SU-DHL-6 (cell line): ENCODE data around the gene CNTN2.

Source experiments
- H2AFZ ChIP-seq: fragments of 200-600 bp; sonication (generic); 2 replicates; pipeline ENCODE4 v1.6.1; 2014; ENCODE audit warnings: low read depth, mild to moderate bottlenecking, moderate library complexity, mixed read lengths, antibody characterized with exemption, low read length; ENCODE audit not compliant: severe bottlenecking
- H3F3A ChIP-seq: fragments of 200-600 bp; shearing (Covaris generic); 2 replicates; pipeline ENCODE4 v1.6.0; 2016; ENCODE audit warnings: antibody characterized with exemption, mild to moderate bottlenecking; ENCODE audit not compliant: insufficient read depth
- H3K27ac ChIP-seq: fragments of 200-600 bp; sonication (generic); 2 replicates; pipeline ENCODE4 v1.5.1; 2016; ENCODE audit warnings: low read depth, mild to moderate bottlenecking, low read length, moderate library complexity, mixed read lengths
- H3K27me3 ChIP-seq: fragments of 200-600 bp; sonication (generic), shearing (Covaris generic); 2 replicates; pipeline ENCODE4 v1.6.0; 2014; ENCODE audit warnings: mild to moderate bottlenecking, low read length
- H3K36me3 ChIP-seq: fragments of 200-600 bp; sonication (generic); 2 replicates; pipeline ENCODE4 v1.6.1; 2014; ENCODE audit warnings: mild to moderate bottlenecking, low read length, mixed read lengths
- H3K4me2 ChIP-seq: fragments of 300-600, 200-600 bp; shearing (Covaris generic), sonication (generic); 2 replicates; pipeline ENCODE4 v1.6.0; 2014; ENCODE audit warnings: low read length, low read depth, mild to moderate bottlenecking; ENCODE audit not compliant: poor library complexity, severe bottlenecking
- H3K4me3 ChIP-seq: fragments of 200-600 bp; sonication (generic); 2 replicates; pipeline ENCODE4 v1.5.1; 2014; ENCODE audit warnings: antibody characterized with exemption, low read length, mild to moderate bottlenecking, mixed read lengths; ENCODE audit not compliant: insufficient read depth, poor library complexity, severe bottlenecking
- H3K79me2 ChIP-seq: fragments of 200-600 bp; sonication (generic); 2 replicates; pipeline ENCODE4 v1.6.1; 2014; ENCODE audit warnings: mild to moderate bottlenecking, low read length, moderate library complexity; ENCODE audit not compliant: insufficient read depth
- H3K9ac ChIP-seq: fragments of 200-600 bp; sonication (generic); 2 replicates; pipeline ENCODE4 v1.7.0; 2014; ENCODE audit warnings: mild to moderate bottlenecking, low read length
- H3K9me2 ChIP-seq: fragments of 200-600 bp; sonication (generic); replicated peaks from 2 replicates; pipeline ENCODE4 v1.6.1; 2014; ENCODE audit warnings: low read length; ENCODE audit not compliant: insufficient read depth
- H3K9me3 ChIP-seq: fragments of 200-600 bp; sonication (generic); 2 replicates; pipeline ENCODE4 v1.6.1; 2014; ENCODE audit warnings: low read length, mixed read lengths; ENCODE audit not compliant: insufficient read depth
- H4K20me1 ChIP-seq: fragments of 200-600 bp; sonication (generic); 2 replicates; pipeline ENCODE4 v1.6.1; 2014; ENCODE audit warnings: low read depth, mild to moderate bottlenecking, antibody characterized with exemption, low read length, moderate library complexity, mixed read lengths
- EZH2phosphoT487 ChIP-seq: fragments of 200-600 bp; sonication (generic), shearing (Covaris generic); conservative IDR thresholded peaks from 2 replicates; pipeline ENCODE4 v1.6.1; 2018; ENCODE audit warnings: mild to moderate bottlenecking, antibody characterized with exemption, low read length, moderate library complexity, mixed read lengths
- TF ChIP-seq, protein P1 (sequence below): fragments of 200-600 bp; sonication (generic); IDR thresholded peaks from one replicate; pipeline ENCODE4 v1.5.1; 2017; ENCODE audit warnings: antibody characterized with exemption, mild to moderate bottlenecking, low read length, moderate library complexity; ENCODE audit not compliant: insufficient read depth, poor library complexity, severe bottlenecking

CNTN2 gene

DNA sequence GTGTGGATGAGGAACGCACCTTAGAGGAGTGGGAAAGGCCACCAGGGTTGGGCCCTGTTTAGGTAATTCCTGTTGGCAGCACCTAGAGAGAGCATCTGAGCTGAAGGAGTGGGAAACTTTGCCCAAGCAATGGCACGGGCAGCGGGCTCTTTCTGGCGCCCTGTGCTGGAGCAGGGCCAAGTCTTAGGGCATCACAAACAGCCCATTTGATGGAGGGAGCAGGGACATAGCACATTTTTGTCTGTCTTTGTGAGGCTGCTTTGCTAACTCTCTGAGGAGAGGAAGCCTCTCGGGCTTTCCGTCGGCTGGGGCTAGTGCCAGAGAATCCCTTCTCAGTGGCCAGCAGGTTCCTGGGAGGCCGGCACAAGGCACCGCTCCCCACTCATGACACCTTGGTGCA, 22.5 kb upstream of the CNTN2 start:
- Histone ChIP-seq H3K4me3 (no peak overlapping the region), H3K9ac (no peak overlapping the region), H2AFZ (no peak overlapping the region), H3K9me3 (no peaks in the 10 kb centered on the region), H3K4me2 (no peak overlapping the region), H3F3A (no peaks in the 10 kb centered on the region), H3K27ac (no peak overlapping the region), H3K9me2 (no peaks in the 10 kb centered on the region), H3K27me3 (no peaks in the 10 kb centered on the region), H3K79me2 (no peaks in the 10 kb centered on the region), H3K36me3 (no peaks in the 10 kb centered on the region), H4K20me1 (no peaks in the 10 kb centered on the region)
- TF ChIP-seq EZH2phosphoT487 = no peak
- TF ChIP-seq, protein P1, sequence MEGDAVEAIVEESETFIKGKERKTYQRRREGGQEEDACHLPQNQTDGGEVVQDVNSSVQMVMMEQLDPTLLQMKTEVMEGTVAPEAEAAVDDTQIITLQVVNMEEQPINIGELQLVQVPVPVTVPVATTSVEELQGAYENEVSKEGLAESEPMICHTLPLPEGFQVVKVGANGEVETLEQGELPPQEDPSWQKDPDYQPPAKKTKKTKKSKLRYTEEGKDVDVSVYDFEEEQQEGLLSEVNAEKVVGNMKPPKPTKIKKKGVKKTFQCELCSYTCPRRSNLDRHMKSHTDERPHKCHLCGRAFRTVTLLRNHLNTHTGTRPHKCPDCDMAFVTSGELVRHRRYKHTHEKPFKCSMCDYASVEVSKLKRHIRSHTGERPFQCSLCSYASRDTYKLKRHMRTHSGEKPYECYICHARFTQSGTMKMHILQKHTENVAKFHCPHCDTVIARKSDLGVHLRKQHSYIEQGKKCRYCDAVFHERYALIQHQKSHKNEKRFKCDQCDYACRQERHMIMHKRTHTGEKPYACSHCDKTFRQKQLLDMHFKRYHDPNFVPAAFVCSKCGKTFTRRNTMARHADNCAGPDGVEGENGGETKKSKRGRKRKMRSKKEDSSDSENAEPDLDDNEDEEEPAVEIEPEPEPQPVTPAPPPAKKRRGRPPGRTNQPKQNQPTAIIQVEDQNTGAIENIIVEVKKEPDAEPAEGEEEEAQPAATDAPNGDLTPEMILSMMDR = no peak

GRCh38 chr1:205024679-205025078, 18.3 kb upstream of the CNTN2 start:
- no peaks in the 10 kb centered on the region for H3K9me3 ChIP-seq
- no peaks in the 10 kb centered on the region for H3F3A ChIP-seq
- no peaks in the 10 kb centered on the region for H3K9me2 ChIP-seq
- H3K36me3 ChIP-seq = no peaks in the 10 kb centered on the region
- no peak for TF ChIP-seq EZH2phosphoT487
- TF ChIP-seq, protein P1 = no peak
- no peaks in the 10 kb centered on the region for H3K79me2 ChIP-seq
- no peak overlapping the region for H3K9ac ChIP-seq
- H3K27ac ChIP-seq = no peak overlapping the region
- H3K4me3 ChIP-seq = no peak overlapping the region
- H3K27me3 ChIP-seq = no peaks in the 10 kb centered on the region
- no peak overlapping the region for H2AFZ ChIP-seq
- H4K20me1 ChIP-seq = no peaks in the 10 kb centered on the region
- H3K4me2 ChIP-seq = no peak overlapping the region

DNA sequence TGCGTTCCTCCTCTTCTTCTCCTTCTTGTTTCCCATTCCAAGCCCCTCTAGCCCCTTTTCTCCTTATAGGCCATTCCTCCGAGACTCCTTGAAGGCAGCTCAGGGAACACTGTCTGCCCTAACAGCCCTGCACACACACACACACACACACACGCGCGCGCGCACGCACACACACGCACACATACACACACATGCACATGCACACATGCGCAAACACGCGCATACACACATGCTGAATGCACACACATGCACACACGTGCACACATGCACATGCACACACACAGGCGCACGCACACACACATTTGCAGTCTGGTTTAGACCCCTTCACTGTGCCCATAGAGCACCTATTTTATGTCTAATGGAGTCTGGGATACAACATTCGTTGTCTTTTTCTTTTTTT, 17.8 kb upstream of the CNTN2 start:
- H3K9me3 ChIP-seq = no peaks in the 10 kb centered on the region
- no peak overlapping the region for H3K27ac ChIP-seq
- no peak for TF ChIP-seq EZH2phosphoT487
- TF ChIP-seq, protein P1 = no peak
- H3K4me2 ChIP-seq = no peak overlapping the region
- H4K20me1 ChIP-seq = no peaks in the 10 kb centered on the region
- H3K4me3 ChIP-seq = no peak overlapping the region
- no peaks in the 10 kb centered on the region for H3K9me2 ChIP-seq
- no peaks in the 10 kb centered on the region for H3K27me3 ChIP-seq
- no peak overlapping the region for H2AFZ ChIP-seq
- H3K9ac ChIP-seq = no peak overlapping the region
- H3K79me2 ChIP-seq = no peaks in the 10 kb centered on the region
- no peaks in the 10 kb centered on the region for H3F3A ChIP-seq
- H3K36me3 ChIP-seq = no peaks in the 10 kb centered on the region

- Histone ChIP-seq H4K20me1 (no peaks in the 10 kb centered on the region), H3K79me2 (no peaks in the 10 kb centered on the region), H3K4me2 (no peak overlapping the region), H3K9me3 (no peaks in the 10 kb centered on the region), H3K27me3 (no peaks in the 10 kb centered on the region), H3K9me2 (no peaks in the 10 kb centered on the region), H3K27ac (no peak overlapping the region), H3K4me3 (no peak overlapping the region), H3K36me3 (no peaks in the 10 kb centered on the region), H3F3A (no peaks in the 10 kb centered on the region), H3K9ac (no peak overlapping the region), H2AFZ (no peak overlapping the region)
- TF ChIP-seq, protein P1 = no peak
- TF ChIP-seq EZH2phosphoT487 = no peak
These were observed 16.8 kb upstream of the CNTN2 start for GRCh38 chr1:205026181-205026580.
